Measurements from ENCODE around the gene UCHL5. TPM values are rescaled to one million over a fixed set of nuclear protein-coding genes. Genes with fewer than 3 reads are reported as not detected.
A peak's percentile ranks its signal among the peaks of the same experiment; 100 is the strongest.

Gene UCHL5
- total RNA-seq, 4 donors from 2014 or later = 13.7 to 35.0 (median 26.0) TPM

DNA sequence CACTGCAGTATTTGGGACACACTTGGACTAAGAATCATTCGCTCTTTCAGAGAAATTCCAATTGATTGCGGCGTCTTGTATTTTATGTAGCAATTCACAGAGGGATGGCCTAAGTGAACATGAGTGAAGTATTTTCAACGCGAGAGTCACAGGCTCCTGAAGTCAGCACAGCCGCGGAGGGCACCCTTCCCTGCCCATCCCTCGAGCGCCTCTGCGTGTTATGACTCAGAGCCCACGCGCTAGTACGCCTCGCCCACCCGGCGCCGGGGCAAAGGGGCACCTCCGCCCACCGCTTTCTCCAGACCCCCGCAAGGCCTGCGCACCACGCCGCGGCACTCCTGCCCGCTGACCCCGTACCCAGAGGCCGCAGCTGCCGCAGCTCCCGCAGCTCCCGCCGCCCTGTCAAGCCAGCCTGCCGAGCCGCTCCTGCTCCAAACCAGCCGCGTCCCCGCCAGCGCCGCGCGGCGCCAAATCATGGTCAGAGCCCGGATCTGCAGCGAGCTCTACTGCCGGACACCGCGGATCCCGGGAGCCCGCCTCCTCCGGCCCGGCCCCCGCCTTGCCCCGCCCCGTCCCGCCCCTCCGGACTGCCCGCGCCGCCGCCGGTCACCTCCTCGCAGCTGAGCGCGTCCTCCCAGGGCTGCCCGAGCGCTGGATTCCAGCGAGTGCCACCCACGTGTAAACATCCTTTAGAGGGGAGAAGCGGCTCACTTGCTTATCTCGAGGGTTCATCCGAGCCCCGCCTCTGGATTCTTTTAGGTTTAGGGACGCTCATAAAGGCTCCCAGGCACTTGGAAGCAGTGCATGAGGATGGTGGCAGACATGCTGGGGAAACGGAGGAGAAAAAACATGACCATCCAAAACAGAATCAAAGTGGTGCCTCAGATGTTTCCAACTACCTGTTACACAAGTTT lies 46.0 kb upstream of the UCHL5 start, which contains the start of gene GLRX2:
GLRX2 (minus strand) TSS at position 508 of the 914 bp plus-strand sequence; CDS start at position 476, 32 bp downstream.
- H3K27ac ChIP-seq = peak within 1 kb of the TSS; percentile 90 to 99 (median 98)
- in situ Hi-C loops (cut with MboI; ENCODE audit: low pct_ligation_motif_present in 1 of 4, low pct_unique_long_range_greater_than_20kb in 1 of 4, low sequenced_read_pairs in 3 of 4) = loop anchor here in 1 of 4 donors (25.0 kb wide), 1 partner anchor 293 kb away; the partner anchor contains the start of gene RGS2
- intact Hi-C loops (cut with DNase I; ENCODE audit: low total_unique reads) = loop anchor here (2.0 to 5.0 kb wide), 2 partner anchors 18 to 43 kb away; partner anchors contain the start of gene CDC73
- H3K36me3 ChIP-seq = peaks cover 0 to 5% (median 2%) of the 10 kb centered on the region in 4 donors
- peak within 1 kb of the TSS; percentile 69 to 81 (median 76) for H3K4me3 ChIP-seq
- 0 to 1% methylated on average over 1 to 40 of the region's 73 CpGs for WGBS, 2 donors (ENCODE audit: low coverage in 1 of 2)
- peak; percentile 89 for DNase-seq
- H3K4me1 ChIP-seq = peaks cover 8 to 20% (median 11%) of the 10 kb centered on the region in 4 donors
- H3K27me3 ChIP-seq = no peaks in the 10 kb centered on the region
- peak; percentile 74 to 90 (median 87) for TF ChIP-seq POLR2AphosphoS5 (IDR thresholded peaks at IDR 0.05)
- TF ChIP-seq, protein P1, sequence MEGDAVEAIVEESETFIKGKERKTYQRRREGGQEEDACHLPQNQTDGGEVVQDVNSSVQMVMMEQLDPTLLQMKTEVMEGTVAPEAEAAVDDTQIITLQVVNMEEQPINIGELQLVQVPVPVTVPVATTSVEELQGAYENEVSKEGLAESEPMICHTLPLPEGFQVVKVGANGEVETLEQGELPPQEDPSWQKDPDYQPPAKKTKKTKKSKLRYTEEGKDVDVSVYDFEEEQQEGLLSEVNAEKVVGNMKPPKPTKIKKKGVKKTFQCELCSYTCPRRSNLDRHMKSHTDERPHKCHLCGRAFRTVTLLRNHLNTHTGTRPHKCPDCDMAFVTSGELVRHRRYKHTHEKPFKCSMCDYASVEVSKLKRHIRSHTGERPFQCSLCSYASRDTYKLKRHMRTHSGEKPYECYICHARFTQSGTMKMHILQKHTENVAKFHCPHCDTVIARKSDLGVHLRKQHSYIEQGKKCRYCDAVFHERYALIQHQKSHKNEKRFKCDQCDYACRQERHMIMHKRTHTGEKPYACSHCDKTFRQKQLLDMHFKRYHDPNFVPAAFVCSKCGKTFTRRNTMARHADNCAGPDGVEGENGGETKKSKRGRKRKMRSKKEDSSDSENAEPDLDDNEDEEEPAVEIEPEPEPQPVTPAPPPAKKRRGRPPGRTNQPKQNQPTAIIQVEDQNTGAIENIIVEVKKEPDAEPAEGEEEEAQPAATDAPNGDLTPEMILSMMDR (IDR thresholded peaks at IDR 0.05) = peak in 1 of 5 experiments; percentile 11
- peak; percentile 88 for TF ChIP-seq POLR2A (IDR thresholded peaks at IDR 0.05)
- no peak for TF ChIP-seq EP300 (IDR thresholded peaks at IDR 0.05; ENCODE audit: low read depth)
- H3K9me3 ChIP-seq = no peaks in the 10 kb centered on the region

DNA sequence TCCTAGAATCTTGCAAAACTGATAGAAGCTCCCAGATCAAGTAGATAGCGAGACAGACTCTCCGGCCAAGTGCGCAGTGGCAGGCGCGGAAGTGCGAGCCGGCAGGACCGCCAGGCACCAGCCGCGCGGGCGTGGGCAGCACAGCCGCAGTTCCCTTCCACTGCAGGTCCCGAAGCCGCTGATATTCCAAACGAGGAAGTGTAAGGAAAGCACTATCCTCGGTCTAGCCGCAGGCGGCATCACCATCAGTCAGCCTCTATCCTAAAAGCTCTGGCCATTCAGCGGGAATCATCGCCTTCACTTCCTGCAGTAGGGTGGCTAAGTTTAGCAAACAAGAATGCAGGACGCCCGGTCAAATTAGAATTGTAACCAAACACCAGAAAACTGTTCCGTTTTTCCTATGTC lies 45.3 kb upstream of the UCHL5 start:
- DNase-seq = peak; percentile 56
- H3K4me1 ChIP-seq = peaks cover 8 to 20% (median 11%) of the 10 kb centered on the region in 4 donors
- H3K4me3 ChIP-seq = peak overlapping the region; percentile 69 to 81 (median 76)
- H3K27ac ChIP-seq = peak overlapping the region; percentile 90 to 99 (median 98)
- in situ Hi-C loops (cut with MboI; ENCODE audit: low pct_ligation_motif_present in 1 of 4, low pct_unique_long_range_greater_than_20kb in 1 of 4, low sequenced_read_pairs in 3 of 4) (loop anchor here in 1 of 4 donors (25.0 kb wide), 1 partner anchor 292 kb away; the partner anchor contains the start of gene RGS2), intact Hi-C loops (cut with DNase I; ENCODE audit: low total_unique reads) (loop anchor here (2.0 kb wide), 1 partner anchor 18 kb away; the partner anchor contains the start of gene CDC73)
- H3K27me3 ChIP-seq = no peaks in the 10 kb centered on the region
- peak in 1 of 3 donors; percentile 36 for TF ChIP-seq POLR2AphosphoS5 (IDR thresholded peaks at IDR 0.05)
- no peak for TF ChIP-seq EP300 (IDR thresholded peaks at IDR 0.05; ENCODE audit: low read depth)
- WGBS, 2 donors (ENCODE audit: low coverage in 1 of 2) = 2 to 3% methylated on average over 8 to 14 of the region's 24 CpGs
- no peaks in the 10 kb centered on the region for H3K9me3 ChIP-seq
- H3K36me3 ChIP-seq = peaks cover 0 to 12% (median 6%) of the 10 kb centered on the region in 4 donors

DNA sequence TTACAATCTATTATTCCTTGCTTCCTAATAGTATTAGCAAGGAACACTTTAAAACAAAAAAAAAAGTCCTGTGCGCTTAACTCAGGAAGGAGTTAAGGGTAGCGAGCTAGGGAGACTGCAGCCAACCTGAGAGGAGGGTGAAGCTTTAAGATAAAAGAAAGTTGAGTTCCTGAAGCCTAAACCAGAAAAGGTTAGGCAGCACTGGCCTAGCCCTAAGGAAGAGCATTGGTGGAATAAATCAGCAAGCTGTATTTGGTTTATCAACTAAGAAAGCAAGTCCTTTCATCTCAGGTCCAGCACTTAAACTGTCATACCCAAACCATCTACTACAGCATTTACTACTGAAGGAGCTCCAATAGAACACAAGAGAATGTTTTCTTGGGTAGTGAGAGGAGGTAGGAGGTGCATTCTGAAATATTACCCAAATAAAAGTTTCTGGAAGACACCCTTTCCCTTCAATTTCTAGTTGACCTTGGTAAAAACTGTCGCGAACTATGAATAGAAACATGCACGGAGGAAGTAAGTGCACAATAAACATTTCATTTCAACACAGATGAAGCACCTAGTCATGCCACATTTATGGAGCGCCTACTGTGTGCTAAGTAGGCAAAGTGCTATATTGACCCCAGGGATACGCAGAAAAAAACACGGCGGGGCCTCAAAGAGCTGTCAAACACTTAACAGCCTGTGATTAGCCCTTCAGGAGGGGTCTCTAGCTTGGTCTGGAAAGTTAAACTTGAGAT lies 44.8 kb upstream of the UCHL5 start:
- Histone ChIP-seq H3K9me3 (no peaks in the 10 kb centered on the region), H3K4me1 (peaks cover 8 to 20% (median 11%) of the 10 kb centered on the region in 4 donors), H3K27me3 (no peaks in the 10 kb centered on the region), H3K36me3 (peaks cover 0 to 18% (median 6%) of the 10 kb centered on the region in 4 donors), H3K27ac (peak overlapping the region; percentile 90 to 99 (median 98)), H3K4me3 (peak overlapping the region; percentile 69 to 81 (median 76))
- intact Hi-C loops (cut with DNase I; ENCODE audit: low total_unique reads) (loop anchor here (2.0 kb wide), 1 partner anchor 19 kb away; the partner anchor contains the start of gene CDC73), in situ Hi-C loops (cut with MboI; ENCODE audit: low pct_ligation_motif_present in 1 of 4, low pct_unique_long_range_greater_than_20kb in 1 of 4, low sequenced_read_pairs in 3 of 4) (loop anchor here in 1 of 4 donors (25.0 kb wide), 1 partner anchor 292 kb away; the partner anchor contains the start of gene RGS2)
- TF ChIP-seq, protein P1 (IDR thresholded peaks at IDR 0.05) = no peak
- no peak for TF ChIP-seq EP300 (IDR thresholded peaks at IDR 0.05; ENCODE audit: low read depth)
- no peak for TF ChIP-seq POLR2A (IDR thresholded peaks at IDR 0.05)
- TF ChIP-seq POLR2AphosphoS5 (IDR thresholded peaks at IDR 0.05) = no peak
- DNase-seq = no peak
- WGBS, 2 donors (ENCODE audit: low coverage in 1 of 2) = 32 to 47% methylated on average over 6 to 9 of the region's 9 CpGs

DNA sequence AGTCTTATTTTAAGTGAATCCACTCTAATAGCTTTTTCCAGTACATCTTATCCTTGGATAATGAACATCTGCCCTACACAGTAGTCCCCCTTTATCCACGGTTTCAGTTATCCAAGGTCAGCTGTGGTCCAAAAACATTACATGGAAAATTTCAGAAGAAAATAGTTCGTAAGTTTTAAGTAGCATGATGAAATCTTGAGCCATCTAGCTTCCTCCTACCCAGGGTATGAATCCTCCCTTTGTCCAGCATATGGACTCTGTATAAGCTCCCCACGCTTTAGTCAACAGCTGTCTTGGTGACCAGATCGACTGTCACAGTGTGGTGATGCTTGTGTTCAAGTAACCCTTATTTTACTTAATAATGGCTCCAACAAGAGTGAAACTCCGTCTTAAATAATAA lies 43.5 kb upstream of the UCHL5 start:
- no peak for TF ChIP-seq POLR2AphosphoS5 (IDR thresholded peaks at IDR 0.05)
- in situ Hi-C loops (cut with MboI; ENCODE audit: low pct_ligation_motif_present in 1 of 4, low pct_unique_long_range_greater_than_20kb in 1 of 4, low sequenced_read_pairs in 3 of 4) = loop anchor here in 1 of 4 donors (25.0 kb wide), 1 partner anchor 290 kb away; the partner anchor contains the start of gene RGS2

More for the DNA sequence above, 43.5 kb upstream of the UCHL5 start:
- Histone ChIP-seq H3K27me3 (no peaks in the 10 kb centered on the region), H3K36me3 (peaks cover 0 to 28% (median 11%) of the 10 kb centered on the region in 4 donors), H3K27ac (no peak overlapping the region), H3K4me3 (no peak overlapping the region), H3K4me1 (peaks cover 8 to 20% (median 11%) of the 10 kb centered on the region in 4 donors), H3K9me3 (no peaks in the 10 kb centered on the region)
- DNase-seq = no peak
- WGBS, 2 donors (ENCODE audit: low coverage in 1 of 2) = 91 to 93% methylated on average over 2 to 5 of the region's 5 CpGs
- intact Hi-C loops (cut with DNase I; ENCODE audit: low total_unique reads) = no loop called here
